Fibroblast of peridontal ligament (primary cell): ENCODE results near the gene PDLIM7.

Experiments
- DNase-seq: peaks from one replicate; pipeline ENCODE4 v3.0.0-alpha.2; 2010; ENCODE audit errors: extremely low read depth

PDLIM7 gene

DNA sequence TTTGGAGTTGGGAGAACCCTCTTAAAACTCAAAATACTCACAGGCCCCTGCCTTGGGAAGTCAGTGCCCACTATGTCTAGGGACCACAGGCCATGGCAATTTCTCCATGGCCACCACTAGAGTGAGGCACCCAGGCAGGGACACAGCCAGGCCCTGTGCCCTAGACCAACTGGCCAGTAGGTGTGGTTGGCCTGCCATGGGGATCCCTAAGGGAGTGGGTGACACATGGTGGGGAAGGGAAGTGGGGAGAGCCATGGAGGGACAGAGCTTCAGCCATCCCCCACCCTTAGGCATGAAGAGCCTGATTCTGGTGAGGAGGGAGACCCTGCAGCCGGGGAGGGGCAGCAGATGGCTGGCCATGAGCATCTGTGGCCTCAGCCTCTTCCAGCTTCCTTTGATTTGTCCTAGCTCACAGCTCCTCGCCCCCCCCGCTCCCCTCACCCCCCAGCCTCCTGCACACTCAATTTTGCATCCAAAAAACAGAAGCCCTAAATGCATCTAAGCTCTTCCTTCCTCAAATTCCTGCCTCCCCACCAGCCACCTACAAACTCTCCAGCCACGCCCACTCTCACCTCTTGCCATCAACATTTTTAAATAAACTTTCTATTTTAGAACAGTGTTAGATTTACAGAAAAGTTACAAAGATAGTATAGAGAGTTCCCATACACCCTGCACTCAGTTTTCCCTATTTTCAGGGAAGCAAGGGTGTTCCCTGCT lies 22.4 kb downstream of the PDLIM7 start:
- DNase-seq = no peak

- DNase-seq = no peak
Measured at GRCh38 chr5:177474002-177474476, 23.4 kb downstream of the PDLIM7 start.

- DNase-seq = no peak
Measured at GRCh38 chr5:177473443-177474001, 23.9 kb downstream of the PDLIM7 start, which contains the start of gene DBN1. DBN1 (minus strand) TSS chr5:177473634; CDS start chr5:177473521, 113 bp downstream.

GRCh38 chr5:177472460-177473442 lies 24.7 kb downstream of the PDLIM7 start:
- no peak for DNase-seq

DNA sequence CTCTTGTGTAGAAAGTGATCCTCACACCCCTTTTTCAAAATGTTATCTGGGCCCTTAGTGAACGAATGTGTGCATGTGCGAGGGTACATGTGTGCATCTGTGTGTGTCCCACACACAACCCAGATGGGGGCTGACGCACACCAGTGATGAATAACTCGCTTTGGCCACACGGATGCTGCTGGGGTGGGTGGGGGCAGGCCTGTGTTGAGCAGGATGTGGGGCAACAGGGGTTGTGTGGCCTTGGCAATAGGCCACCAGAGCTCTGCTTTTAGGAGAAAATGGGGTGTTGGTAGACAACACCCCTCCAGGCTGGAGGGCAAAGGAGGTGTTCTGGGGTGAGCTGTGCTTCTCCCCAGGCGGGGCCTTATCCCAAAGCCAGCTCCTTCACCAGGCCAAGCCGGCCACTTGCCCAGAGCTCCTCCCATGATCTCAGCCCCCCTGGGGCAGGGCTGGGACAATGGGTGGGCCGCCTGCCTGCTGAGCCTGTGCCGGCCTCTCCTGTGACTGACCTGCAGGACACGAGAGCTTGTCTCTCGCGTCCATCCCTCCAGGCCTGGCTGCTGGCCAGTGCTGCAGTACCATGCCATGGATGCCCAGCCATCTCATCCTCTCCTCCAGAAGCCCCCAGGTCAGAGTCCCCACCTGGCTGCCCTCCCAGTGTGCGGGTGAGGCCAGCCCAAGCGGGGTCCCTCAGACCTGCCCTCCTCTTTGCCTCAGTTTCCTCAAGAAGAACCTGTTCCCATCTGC lies 25.6 kb downstream of the PDLIM7 start:
- no peak for DNase-seq

GRCh38 chr5:177470759-177471536 lies 26.5 kb downstream of the PDLIM7 start:
- no peak for DNase-seq

GRCh38 chr5:177469750-177470525 lies 27.5 kb downstream of the PDLIM7 start:
- DNase-seq = no peak

- DNase-seq = no peak
Measured at GRCh38 chr5:177468685-177469628, 28.4 kb downstream of the PDLIM7 start.

GRCh38 chr5:177468329-177468684 lies 29.1 kb downstream of the PDLIM7 start:
- no peak for DNase-seq

GRCh38 chr5:177467436-177467835 lies 30.0 kb downstream of the PDLIM7 start:
- no peak for DNase-seq

DNA sequence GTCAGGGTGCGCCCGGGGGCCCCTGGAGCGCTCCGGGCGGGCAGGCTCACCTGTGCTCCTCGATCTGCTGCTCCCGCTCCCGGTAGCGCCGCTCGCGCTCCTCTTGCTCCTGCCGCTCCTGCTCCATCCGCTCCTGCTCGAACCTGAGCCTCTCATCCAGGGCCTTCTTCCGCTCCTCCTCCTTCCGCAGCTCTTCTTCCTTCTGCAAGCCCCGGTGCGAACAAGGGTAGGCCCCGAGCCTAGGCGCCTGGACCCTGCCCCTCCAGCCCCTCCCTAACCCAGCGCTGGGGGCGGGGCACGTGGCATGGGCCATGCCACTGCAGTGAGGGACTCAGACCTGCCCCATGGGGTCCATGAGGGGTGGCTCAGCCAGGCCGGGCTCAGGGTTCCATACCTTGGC lies 30.5 kb downstream of the PDLIM7 start:
- no peak for DNase-seq

GRCh38 chr5:177465044-177465443 lies 32.4 kb downstream of the PDLIM7 start:
- DNase-seq = no peak

- no peak for DNase-seq
Measured at GRCh38 chr5:177462021-177462670, 35.3 kb downstream of the PDLIM7 start.

- no peak for DNase-seq
Measured at GRCh38 chr5:177459819-177460628, 37.4 kb downstream of the PDLIM7 start.

DNA sequence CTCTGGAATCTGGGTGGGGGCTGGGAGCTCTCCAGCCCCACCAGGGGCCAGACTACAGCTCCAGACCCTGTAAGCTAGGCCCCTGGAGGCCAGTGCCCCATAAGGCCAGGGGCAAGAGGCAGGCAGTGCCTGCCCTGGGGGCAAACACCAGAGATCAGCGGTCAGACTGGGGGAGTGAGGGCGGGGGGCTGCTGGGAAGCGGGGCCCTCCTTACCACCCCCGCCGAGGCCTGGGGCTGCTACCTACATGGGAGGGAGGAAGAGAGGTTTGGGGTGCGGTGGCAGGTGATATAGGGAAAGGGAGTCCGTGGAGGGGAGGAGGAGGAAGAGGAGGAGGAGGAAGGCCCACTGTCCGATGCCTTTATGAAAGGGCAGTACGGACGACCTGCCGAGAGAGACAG lies 38.0 kb downstream of the PDLIM7 start:
- no peak for DNase-seq

DNA sequence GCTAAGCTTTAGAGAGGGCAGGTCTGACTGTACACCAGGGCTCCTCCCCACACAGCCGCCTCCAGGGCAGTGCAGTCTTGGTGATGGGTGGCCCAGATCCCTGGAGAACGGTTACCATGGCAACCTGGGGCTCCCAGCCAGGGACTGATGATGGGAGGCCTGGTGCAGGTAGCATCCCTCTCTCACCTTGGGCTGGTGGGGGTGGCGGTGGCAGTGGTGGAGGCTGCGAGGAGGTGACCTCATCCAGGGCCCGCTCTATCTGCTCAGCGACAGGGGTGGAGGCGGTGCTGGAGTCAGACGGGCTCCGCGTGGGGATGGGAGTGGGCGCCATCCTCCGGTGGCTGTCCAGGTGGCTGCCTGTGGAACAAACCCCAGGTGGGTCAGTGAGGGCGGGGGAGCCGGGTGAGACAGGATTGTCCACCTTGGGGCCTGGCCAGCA lies 38.5 kb downstream of the PDLIM7 start:
- no peak for DNase-seq
